ENCODE results near the gene STYXL1. TPM values are rescaled to one million over a fixed set of nuclear protein-coding genes. Genes with fewer than 3 reads are reported as not detected.

The STYXL1 gene
- total RNA-seq, 1 donor from 2014 or later: 17.6 TPM

DNA sequence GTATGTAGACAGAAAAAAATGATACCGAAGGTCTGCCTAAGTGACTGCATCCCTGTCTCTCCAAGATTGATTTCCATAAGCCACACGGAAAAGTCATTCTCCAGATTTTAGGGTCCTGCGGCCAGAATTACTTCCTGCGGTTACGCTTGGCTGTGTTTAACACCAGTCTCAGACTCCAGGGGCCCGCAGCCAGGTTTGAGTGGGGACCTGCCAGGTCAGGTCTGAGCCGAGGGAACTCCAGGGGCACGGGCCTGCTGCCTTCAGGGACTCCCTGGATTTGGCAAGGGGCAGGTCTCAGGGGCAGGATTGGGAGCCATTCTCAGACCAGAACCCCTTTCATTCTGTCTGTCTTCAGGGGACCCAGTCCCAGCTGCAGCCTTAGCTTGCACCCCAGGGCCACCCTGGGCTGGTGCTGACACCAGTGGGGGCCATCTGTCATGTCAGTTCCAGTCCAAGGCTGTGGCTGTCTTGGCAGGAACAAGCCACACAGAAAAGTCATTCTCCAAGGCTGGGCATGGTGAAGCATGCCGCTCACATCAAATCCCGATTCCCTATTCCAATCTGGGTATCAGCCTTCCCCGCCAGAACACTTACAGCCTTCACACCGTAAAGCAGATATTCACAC is 92.4 kb downstream of the STYXL1 start:
- DNase-seq: no peak

DNA sequence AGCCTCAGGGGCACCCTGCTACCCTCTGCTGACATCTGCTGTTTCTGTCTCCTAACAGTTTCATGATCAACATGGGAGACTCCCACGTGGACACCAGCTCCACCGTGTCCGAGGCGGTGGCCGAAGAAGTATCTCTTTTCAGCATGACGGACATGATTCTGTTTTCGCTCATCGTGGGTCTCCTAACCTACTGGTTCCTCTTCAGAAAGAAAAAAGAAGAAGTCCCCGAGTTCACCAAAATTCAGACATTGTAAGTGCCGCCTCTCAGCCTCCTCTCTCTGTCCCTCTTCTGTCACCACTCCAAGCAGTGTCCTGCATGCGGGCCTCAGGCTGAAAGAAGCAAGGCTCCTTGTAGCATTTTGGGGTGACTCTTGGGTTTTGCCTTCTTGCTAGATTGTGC is 93.9 kb downstream of the STYXL1 start:
- DNase-seq: no peak

DNA sequence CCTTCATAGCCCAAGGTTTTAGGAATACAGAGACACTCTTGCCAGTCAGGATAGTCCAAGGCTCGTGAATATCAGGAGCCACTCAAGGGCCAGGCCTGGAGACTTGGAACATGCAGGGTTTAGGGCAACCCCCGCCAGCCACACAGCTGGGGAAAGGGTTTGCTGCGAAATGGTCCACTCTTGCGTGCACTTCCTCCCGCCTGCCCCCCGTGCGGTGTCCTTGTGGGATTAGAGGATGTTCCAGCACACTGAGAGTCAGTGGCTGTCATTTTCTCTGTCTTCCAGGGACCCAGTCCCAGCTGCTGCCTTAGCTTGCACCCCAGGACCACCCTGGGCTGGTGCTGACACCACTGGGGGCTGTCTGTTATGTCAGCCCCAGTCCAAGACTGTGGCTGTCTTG is 94.4 kb downstream of the STYXL1 start:
- DNase-seq: no peak

DNA sequence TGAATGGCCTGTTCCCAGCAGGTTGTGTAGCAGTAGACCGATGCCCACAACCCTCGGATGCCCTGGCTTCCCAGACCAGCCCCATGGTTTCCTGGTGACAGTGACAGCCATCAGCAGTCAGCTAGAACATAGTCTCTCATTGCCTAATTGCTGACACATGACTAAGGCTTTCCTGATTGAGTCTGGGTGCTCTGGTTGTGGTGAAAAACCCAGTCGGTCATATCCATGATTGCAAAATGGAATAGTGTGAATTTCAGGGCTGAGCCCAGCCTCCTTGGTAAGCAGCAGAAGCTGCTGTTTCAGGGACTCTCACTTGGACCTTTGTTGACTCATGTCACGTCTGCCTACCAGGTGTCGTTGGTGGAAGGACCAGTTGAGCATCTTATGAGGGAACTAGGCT is 96.3 kb downstream of the STYXL1 start:
- DNase-seq: no peak

DNA sequence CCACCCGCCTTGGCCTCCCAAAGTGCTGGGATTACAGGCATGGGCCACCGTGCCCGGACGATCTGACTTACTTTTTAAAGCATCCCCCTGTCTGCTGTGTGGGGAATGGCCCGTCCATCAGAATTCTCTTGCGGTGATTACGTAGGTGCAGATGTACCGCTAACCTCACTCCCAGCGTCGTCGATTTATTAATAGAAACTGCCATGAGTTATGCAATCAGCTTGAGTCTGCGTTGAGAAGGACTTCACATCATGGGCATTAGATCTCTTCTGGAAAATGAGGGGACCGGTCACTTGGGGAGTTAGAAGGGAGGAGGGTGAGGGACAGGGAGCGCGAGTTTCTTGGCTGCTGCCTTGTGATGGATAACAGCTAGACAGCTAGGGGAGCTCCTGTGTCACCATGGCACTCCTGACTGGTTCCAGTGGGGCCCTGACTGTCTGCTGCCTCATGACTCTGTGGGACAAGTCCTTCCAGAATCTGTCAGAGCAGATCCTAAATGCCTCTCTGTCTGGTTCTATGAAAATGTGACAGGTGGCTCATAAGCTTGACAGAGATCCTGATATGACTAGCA is 97.6 kb downstream of the STYXL1 start:
- no peak for DNase-seq

DNA sequence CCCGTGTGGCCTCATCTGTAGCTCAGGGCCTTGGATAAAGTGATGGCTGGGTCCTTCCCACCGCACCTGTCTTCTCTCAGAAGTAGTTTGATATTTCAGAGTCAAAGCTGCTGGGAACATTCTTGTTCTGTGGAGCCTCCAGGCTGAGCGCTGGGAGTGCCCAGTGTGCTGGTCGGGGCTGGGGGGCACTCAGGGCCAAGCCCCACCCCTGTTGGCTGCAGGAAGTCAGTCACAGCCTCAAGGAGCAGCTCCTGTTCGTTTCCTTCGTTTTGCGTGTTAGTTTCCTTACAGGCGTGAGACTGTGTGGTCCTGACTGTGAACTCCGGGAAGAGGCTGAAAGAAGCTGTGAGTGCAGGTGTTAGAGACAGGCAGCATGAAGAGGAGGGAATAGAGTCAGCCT is 99.6 kb downstream of the STYXL1 start:
- no peak for DNase-seq

Small RNAs within 50 kb of the gene (small RNA-seq; reads per million reads assigned to genes)
- gene RNU6-863P (ENCODE audit: low replicate concordance): not detected

Other genes starting within 250 kb of the STYXL1 start
- not detected for gene CCL24, start 234.2 kb downstream of the STYXL1 start, total RNA-seq
- 8.5 TPM for gene RHBDD2, start 169.0 kb downstream of the STYXL1 start, total RNA-seq
- 39.7 TPM for gene POR, start 132.8 kb downstream of the STYXL1 start, total RNA-seq
- 20.0 TPM for gene TMEM120A, start 53.4 kb downstream of the STYXL1 start, total RNA-seq
- 78.9 TPM for gene MDH2, start 106 bp upstream of the STYXL1 start, total RNA-seq
- 0.62 TPM for gene SRRM3, start 153.9 kb upstream of the STYXL1 start, total RNA-seq